GM18498 (cell line): Measurements from ENCODE around the gene STRADB.
"Not testable (repeated sequence)": the region's sequence is repeated elsewhere in the genome, so short reads cannot be mapped to it uniquely, and the experiment has no call there.

Source experiments
- ATAC-seq: cut with Tn5 transposase; IDR thresholded peaks from one replicate; pipeline ENCODE4 v1.9.1; 2021; ENCODE audit warnings: mild to moderate bottlenecking, moderate library complexity; ENCODE audit not compliant: unreplicated experiment

Gene STRADB

GRCh38 chr2:201466050-201466675 is 14.6 kb downstream of the STRADB start:
- ATAC-seq: no peak

- no peak for ATAC-seq
Measured at GRCh38 chr2:201467666-201468065, 16.1 kb downstream of the STRADB start.

GRCh38 chr2:201470821-201471731 is 19.5 kb downstream of the STRADB start:
- ATAC-seq: no peak

- ATAC-seq: no peak
Measured at GRCh38 chr2:201471732-201472393, 20.3 kb downstream of the STRADB start.

- ATAC-seq: no peak
Measured at GRCh38 chr2:201472411-201472810, 20.9 kb downstream of the STRADB start.

GRCh38 chr2:201482543-201482942 is 31.0 kb downstream of the STRADB start:
- ATAC-seq: no peak

- ATAC-seq: no peak
Measured at GRCh38 chr2:201483342-201483741, 31.8 kb downstream of the STRADB start.

- ATAC-seq: not testable (repeated sequence)
Measured at GRCh38 chr2:201483758-201484157, 32.2 kb downstream of the STRADB start.

- no peak for ATAC-seq
Measured at GRCh38 chr2:201484805-201485204, 33.3 kb downstream of the STRADB start.

- ATAC-seq: no peak
Measured at GRCh38 chr2:201490291-201490690, 38.8 kb downstream of the STRADB start.

- ATAC-seq: no peak
Measured at GRCh38 chr2:201496785-201497184, 45.2 kb downstream of the STRADB start.

- ATAC-seq: no peak
Measured at GRCh38 chr2:201500534-201500933, 49.0 kb downstream of the STRADB start.

GRCh38 chr2:201502713-201503112 is 51.2 kb downstream of the STRADB start:
- no peak for ATAC-seq

GRCh38 chr2:201507725-201508124 is 56.2 kb downstream of the STRADB start:
- ATAC-seq: no peak

- ATAC-seq: no peak
Measured at GRCh38 chr2:201513271-201513670, 61.7 kb downstream of the STRADB start.

GRCh38 chr2:201515573-201516246 is 64.2 kb downstream of the STRADB start:
- no peak for ATAC-seq

- no peak for ATAC-seq
Measured at GRCh38 chr2:201517094-201517493, 65.6 kb downstream of the STRADB start.

GRCh38 chr2:201520201-201520600 is 68.7 kb downstream of the STRADB start:
- ATAC-seq: no peak

GRCh38 chr2:201522965-201523364 is 71.4 kb downstream of the STRADB start:
- ATAC-seq: no peak

- ATAC-seq: no peak
Measured at GRCh38 chr2:201523506-201523905, 72.0 kb downstream of the STRADB start.
